ENCODE measurements around the gene DECR2.
A peak's percentile ranks its signal among the peaks of the same experiment; 100 is the strongest.
"Not testable (repeated sequence)": the region's sequence is repeated elsewhere in the genome, so short reads cannot be mapped to it uniquely, and the experiment has no call there.

The DECR2 gene

DNA sequence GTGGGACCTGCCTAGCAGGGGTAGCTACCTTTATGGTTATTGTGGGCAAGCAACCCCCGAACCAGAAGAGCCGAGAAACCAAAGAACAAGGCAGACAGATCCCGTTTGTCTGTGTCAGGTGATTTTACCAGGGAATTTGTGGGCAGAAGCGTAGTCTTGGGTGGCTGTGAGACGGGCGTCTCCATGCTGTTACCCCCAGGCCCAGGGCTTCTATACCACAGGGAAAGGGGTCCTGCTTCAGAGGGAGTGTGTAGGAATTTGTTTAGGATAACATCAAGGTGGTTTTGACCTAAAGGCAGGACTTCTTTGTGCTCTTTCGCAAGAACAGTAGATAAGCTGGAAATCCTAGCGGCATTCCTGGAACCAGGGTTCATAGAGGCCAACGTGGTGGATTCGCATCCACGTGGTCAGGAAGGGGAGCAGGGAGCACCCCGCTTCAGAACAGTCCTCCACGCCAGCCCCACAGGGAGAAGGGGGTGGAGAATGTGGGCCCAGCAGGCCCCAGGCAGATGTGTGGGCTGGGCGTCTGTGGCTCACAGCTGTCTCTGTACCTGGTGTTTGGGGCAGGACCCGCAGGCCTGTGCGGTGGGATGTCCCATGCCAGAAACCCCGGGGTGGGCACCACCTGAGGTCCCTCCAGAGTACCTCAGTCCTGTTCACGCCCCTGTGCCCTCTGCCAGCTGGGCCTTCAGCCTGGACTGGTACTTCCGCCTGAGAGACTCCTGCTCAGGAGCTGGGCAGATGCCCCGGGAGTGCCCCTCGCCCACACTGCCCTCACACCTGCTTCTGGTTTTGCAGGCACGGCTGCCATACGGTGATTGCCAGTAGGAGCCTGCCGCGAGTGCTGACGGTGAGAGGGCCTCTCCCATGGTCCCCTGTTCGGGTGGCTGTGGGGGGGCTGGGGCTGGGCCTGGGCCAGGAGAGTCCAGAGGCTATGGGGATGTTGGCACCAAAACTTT, 4.1 kb downstream of the DECR2 start:
- DNase-seq = no peak

DNA sequence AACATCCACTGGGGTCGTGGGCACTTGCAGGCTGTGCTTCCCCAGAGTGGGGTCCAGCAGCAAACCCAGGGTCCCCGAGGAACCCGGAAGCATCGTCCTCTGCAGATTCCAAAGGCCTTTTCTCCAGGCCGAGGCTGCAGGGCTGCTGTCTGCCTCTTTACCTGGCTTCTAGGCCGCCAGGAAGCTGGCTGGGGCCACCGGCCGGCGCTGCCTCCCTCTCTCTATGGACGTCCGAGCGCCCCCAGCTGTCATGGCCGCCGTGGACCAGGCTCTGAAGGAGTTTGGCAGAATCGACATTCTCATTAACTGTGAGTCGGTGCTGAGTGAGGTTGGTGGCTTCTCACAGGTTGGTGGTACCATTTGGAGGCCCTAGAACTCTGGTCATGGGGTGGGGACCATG, 5.6 kb downstream of the DECR2 start:
- DNase-seq = no peak

DNA sequence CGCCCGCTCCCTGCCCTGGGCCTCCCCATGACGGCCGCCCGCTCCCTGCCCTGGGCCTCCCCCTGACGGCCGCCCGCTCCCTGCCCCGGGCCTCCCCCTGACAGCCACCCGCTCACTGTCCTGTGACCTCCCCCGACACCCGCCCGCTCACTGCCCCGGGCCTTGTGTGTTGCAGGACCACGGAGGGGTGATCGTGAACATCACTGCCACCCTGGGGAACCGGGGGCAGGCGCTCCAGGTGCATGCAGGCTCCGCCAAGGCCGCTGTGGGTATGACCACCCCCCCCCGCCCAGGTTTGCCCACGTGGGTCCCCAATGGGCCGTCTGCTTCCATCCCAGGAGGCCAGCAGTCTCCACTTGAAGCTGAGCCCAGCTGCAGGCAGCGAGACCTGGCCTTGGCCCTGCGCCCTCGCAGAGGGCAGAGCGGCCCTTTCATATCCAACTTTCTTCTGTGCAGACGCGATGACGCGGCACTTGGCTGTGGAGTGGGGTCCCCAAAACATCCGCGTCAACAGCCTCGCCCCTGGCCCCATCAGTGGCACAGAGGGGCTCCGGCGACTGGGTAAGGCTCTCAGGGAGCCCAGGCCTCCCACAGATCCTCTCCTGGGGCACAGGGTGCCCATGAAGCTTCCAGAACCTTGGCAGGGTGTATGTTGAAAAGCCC, 9.0 kb downstream of the DECR2 start:
- DNase-seq = no peak

- DNase-seq = no peak
Measured at GRCh38 chr16:411576-412265, 10.0 kb downstream of the DECR2 start.

DNA sequence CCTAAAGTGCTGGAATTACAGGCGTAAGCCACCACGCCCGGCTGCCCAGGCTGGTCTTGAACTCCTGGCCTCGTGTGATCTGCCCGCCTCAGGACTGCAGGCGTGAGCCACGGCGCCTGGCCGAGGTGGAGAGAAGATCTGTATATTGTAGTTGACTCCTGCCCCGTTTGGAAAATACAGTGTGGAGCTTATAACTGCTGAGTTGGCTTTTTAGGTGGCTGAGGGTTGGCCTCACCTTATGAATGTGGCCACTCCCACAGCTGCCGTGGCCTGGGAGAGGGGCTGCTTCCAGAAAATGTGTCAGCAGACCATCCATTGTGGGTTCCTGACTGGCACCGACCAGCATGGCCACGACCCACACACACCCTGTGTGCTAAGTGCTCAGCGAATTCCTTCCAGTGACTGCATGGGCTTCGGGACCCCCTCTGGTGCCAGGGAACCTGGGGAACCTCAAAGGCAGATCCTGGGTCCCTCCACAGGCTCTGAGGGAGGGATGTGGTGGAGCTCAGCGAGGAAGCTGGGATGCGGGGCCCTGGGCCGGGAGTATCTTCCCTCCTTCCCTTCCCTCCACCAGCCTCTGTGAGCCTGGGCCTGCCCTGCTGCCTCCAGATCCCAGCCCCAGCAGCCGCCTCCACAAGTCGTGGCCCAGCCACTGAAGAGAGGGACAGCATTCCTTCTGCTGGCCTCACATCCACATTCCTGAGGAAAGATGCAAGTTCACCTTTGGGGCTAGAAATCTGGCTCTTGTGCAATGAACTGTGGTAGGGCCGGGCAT, 12.9 kb downstream of the DECR2 start:
- peak; percentile 39 for DNase-seq

- DNase-seq = not testable (repeated sequence)
Measured at GRCh38 chr16:415170-415498, 13.4 kb downstream of the DECR2 start.

- DNase-seq = not testable (repeated sequence)
Measured at GRCh38 chr16:422179-422578, 20.5 kb downstream of the DECR2 start.

- peak; percentile 99 for DNase-seq
Measured at GRCh38 chr16:424033-424622, 22.4 kb downstream of the DECR2 start.

- peak; percentile 51 for DNase-seq
Measured at GRCh38 chr16:424623-425081, 23.0 kb downstream of the DECR2 start.

DNA sequence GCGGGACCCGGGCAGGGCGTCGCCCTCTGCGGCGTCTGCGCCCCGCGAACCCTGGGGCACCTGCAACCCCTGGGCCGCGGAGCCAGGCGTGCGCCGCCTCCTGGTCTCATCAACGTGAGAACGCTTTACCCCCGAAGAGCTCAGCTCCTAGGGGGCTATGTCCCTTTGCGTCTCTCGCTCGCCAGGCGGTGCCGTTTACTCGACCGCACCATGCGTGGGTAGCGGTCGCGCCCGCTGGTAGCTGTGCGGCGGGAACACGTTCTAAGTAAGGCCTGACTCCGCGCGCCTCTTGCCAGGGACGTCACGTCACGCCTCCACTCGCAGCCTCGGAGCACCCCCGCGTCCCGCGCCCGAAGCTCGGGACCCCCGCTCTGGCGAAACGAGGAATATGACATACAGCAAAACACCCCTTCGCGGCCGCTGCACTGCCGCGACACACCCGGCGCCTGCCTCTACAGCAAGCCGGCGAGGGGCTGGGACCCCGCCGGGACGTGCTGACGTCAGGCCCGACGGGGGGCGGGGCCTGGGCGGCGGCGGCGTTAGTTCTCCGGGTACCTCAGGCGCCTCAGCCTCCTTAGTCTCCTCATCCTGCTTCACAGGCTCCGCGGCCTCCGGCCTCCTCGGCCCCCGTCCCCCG, 23.5 kb downstream of the DECR2 start, which contains the start of gene RAB11FIP3:
TSS of gene RAB11FIP3 (plus strand) at position 568 of the 637 bp plus-strand sequence. CDS start 358 bp downstream, outside the sequence.
- DNase-seq = peak; percentile 84

- no peak for DNase-seq
Measured at GRCh38 chr16:425740-426114, 24.0 kb downstream of the DECR2 start.

DNA sequence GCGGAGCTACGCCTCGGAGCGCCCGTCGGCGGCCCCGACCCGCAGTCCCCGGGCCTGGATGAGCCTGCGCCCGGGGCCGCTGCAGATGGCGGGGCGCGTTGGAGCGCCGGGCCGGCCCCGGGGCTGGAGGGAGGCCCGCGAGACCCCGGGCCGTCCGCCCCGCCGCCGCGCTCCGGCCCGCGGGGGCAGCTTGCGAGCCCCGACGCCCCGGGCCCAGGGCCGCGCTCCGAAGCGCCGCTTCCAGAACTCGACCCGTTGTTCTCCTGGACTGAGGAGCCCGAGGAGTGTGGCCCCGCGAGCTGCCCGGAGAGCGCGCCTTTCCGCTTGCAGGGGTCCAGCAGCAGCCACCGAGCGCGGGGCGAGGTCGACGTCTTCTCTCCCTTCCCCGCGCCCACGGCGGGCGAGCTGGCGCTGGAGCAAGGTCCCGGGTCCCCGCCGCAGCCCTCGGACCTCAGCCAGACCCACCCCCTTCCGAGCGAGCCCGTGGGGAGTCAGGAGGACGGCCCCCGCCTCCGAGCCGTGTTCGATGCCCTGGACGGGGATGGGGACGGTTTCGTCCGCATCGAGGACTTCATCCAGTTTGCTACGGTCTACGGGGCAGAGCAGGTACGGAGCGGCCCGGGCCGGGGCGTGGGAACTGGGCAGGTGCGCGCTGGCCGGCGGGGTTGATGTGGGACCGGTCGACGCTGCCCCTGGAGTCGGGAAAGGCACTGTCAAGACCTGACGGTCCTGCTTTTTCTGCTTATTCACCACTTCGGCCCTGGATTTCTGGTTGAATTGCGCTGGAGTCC, 24.6 kb downstream of the DECR2 start:
- DNase-seq = peak; percentile 15

DNA sequence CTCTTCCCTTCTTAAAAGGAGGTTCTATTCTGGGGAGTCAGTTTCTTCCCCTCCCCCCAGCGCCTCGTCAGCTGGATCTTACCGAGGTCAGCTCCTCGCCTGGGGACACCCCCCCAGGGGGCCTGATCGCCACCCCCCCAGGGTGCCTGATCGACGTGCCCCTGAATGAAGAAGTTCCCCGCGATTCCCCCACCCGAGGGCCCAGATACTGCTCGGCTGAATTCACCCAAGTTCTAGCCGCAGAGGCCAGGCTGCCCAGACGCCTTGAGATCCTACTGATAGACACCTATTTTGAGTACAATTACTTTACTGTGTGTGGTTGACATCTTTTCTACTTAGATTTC, 25.2 kb downstream of the DECR2 start:
- peak; percentile 19 for DNase-seq

GRCh38 chr16:427250-427649, 25.6 kb downstream of the DECR2 start:
- DNase-seq = no peak

DNA sequence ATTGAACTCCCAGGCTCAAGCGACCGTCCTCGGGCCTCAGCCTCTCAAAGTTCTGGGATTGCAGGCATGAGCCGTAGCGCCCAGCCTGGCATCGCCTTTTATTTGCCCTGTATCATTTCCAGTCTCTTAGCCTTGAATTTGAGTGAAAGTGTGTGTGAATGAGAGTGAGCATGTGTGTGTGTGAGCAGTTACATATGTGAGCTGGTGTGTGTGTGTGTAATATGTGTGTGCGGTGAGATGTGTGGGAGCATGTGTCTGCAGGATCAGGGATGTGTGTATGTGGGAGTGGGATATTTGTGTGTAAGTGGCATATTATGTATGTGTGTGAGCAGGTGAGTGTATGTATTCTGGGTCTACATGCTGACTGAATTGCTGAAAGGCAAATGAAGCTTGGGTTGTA, 29.2 kb downstream of the DECR2 start:
- no peak for DNase-seq

GRCh38 chr16:440627-441026, 38.9 kb downstream of the DECR2 start:
- no peak for DNase-seq

GRCh38 chr16:441447-441846, 39.8 kb downstream of the DECR2 start:
- no peak for DNase-seq

- DNase-seq = no peak
Measured at GRCh38 chr16:442976-443375, 41.3 kb downstream of the DECR2 start.

- DNase-seq = no peak
Measured at GRCh38 chr16:444027-444426, 42.3 kb downstream of the DECR2 start.

- no peak for DNase-seq
Measured at GRCh38 chr16:445566-445965, 43.9 kb downstream of the DECR2 start.

GRCh38 chr16:450385-450784, 48.7 kb downstream of the DECR2 start:
- no peak for DNase-seq

Data from EL (cell line).